IMR-90 (cell line): ENCODE measurements around the gene DGLUCY. TPM values are rescaled to one million over a fixed set of nuclear protein-coding genes. Genes with fewer than 3 reads are reported as not detected.

Source experiments
- ATAC-seq: fragments of 200-7000 bp; cut with Tn5 transposase; 2 replicates; pipeline ENCODE4 v1.9.1; 2020; ENCODE audit warnings: low read depth, mild to moderate bottlenecking, moderate library complexity
- BruUV-seq: library from RNA; stranded (reverse); fragments of 400-500 nt; replicated peaks from 2 replicates; lab custom pipeline; 2021; lab: Mats Ljungman, UMichigan
- CTCF ChIA-PET: fragments of 300-600 bp; formaldehyde crosslinking; extraction: SDS; loops from one replicate; lab custom pipeline; 2021; ENCODE audit warnings: antibody characterized with exemption; lab: Yijun Ruan, JAX
- POLR2A ChIA-PET: fragments of 300-600 bp; sonication (Branson Sonifier 250); formaldehyde crosslinking; loops from one replicate; lab custom pipeline; 2022; ENCODE audit warnings: antibody characterized with exemption; ENCODE audit not compliant: unreplicated experiment; lab: Charles Lee
- DNase-seq: peaks from one replicate; pipeline ENCODE4 v3.0.0; 2013
- H2AFZ ChIP-seq: replicated peaks from 2 replicates; pipeline ENCODE3; 2013; ENCODE audit warnings: low read length, mild to moderate bottlenecking; ENCODE audit not compliant: poor library complexity
- H2AK5ac ChIP-seq: 2 replicates; pipeline ENCODE4 v1.6.1; 2013; ENCODE audit warnings: low read depth, low read length, inconsistent platforms
- H2AK9ac ChIP-seq: replicated peaks from 2 replicates; pipeline ENCODE3; 2013; ENCODE audit warnings: mild to moderate bottlenecking, low read depth, low read length, moderate library complexity; ENCODE audit not compliant: poor library complexity
- H2BK120ac ChIP-seq: 2 replicates; pipeline ENCODE4 v1.6.1; 2013; ENCODE audit warnings: low read depth, low read length, inconsistent platforms
- H2BK15ac ChIP-seq: 3 replicates; pipeline ENCODE4 v1.6.1; 2013; ENCODE audit warnings: low read depth, low read length, inconsistent platforms
- H2BK20ac ChIP-seq: 2 replicates; pipeline ENCODE4 v1.6.1; 2013; ENCODE audit warnings: low read depth, mild to moderate bottlenecking, inconsistent platforms, low read length, moderate library complexity
- H2BK5ac ChIP-seq: 2 replicates; pipeline ENCODE4 v1.6.1; 2013; ENCODE audit warnings: mild to moderate bottlenecking, low read depth, low read length, inconsistent platforms; ENCODE audit not compliant: poor library complexity, severe bottlenecking
- H3K14ac ChIP-seq: replicated peaks from 2 replicates; pipeline ENCODE4 v1.6.1; 2013; ENCODE audit warnings: low read depth, low read length, inconsistent platforms
- H3K18ac ChIP-seq: 2 replicates; pipeline ENCODE4 v1.6.1; 2013; ENCODE audit warnings: low read depth, low read length, control low read depth
- H3K23ac ChIP-seq: 2 replicates; pipeline ENCODE4 v1.6.1; 2013; ENCODE audit warnings: low read depth, low read length, inconsistent platforms
- H3K27ac ChIP-seq: 2 replicates; pipeline ENCODE4 v1.5.1; 2013; ENCODE audit warnings: mild to moderate bottlenecking, control low read depth, low read length; ENCODE audit not compliant: insufficient read depth
- H3K27me3 ChIP-seq: 2 replicates; pipeline ENCODE4 v1.6.1; 2013; ENCODE audit warnings: low read length; ENCODE audit not compliant: control insufficient read depth, insufficient read depth
- H3K36me3 ChIP-seq: 2 replicates; pipeline ENCODE4 v1.6.1; 2013; ENCODE audit warnings: low read length, mixed read lengths; ENCODE audit not compliant: control insufficient read depth, insufficient read depth
- H3K4ac ChIP-seq: 2 replicates; pipeline ENCODE4 v1.6.1; 2013; ENCODE audit warnings: low read depth, low read length, inconsistent platforms
- H3K4me1 ChIP-seq: 2 replicates; pipeline ENCODE4 v1.6.1; 2013; ENCODE audit warnings: low read length, mixed read lengths; ENCODE audit not compliant: control insufficient read depth, insufficient read depth
- H3K4me2 ChIP-seq: 2 replicates; pipeline ENCODE4 v1.6.1; 2013; ENCODE audit warnings: low read depth, mild to moderate bottlenecking, control low read depth, low read length, moderate library complexity
- H3K4me3 ChIP-seq: 2 replicates; pipeline ENCODE4 v1.5.1; 2013; ENCODE audit warnings: low read depth, mild to moderate bottlenecking, control low read depth, low read length, moderate library complexity; ENCODE audit not compliant: insufficient read depth
- H3K56ac ChIP-seq: 2 replicates; pipeline ENCODE4 v1.6.1; 2013; ENCODE audit warnings: low read length, inconsistent platforms; ENCODE audit not compliant: insufficient read depth; ENCODE audit errors: extremely low read depth
- H3K79me1 ChIP-seq, 2 experiments: 2 replicates each; pipeline ENCODE4 v1.6.1; 2013; ENCODE audit warnings: low read length in 2 of 2, inconsistent platforms in 1 of 2, low read depth in 1 of 2
- H3K9ac ChIP-seq: 2 replicates; pipeline ENCODE4 v1.6.1; 2013; ENCODE audit warnings: low read depth, low read length, control low read depth
- H3K9me1 ChIP-seq: 2 replicates; pipeline ENCODE4 v1.6.1; 2013; ENCODE audit warnings: low read length, inconsistent platforms; ENCODE audit not compliant: insufficient read depth
- H3K9me3 ChIP-seq: 2 replicates; pipeline ENCODE4 v1.6.1; 2013; ENCODE audit warnings: low read length; ENCODE audit not compliant: control insufficient read depth, insufficient read depth
- H4K20me1 ChIP-seq: 2 replicates; pipeline ENCODE4 v1.6.1; 2013; ENCODE audit warnings: low read length, inconsistent platforms; ENCODE audit not compliant: insufficient read depth
- H4K5ac ChIP-seq: 2 replicates; pipeline ENCODE4 v1.6.1; 2013; ENCODE audit warnings: mild to moderate bottlenecking, low read depth, low read length, control low read depth
- H4K8ac ChIP-seq, 2 experiments: 2 replicates each; pipeline ENCODE4 v1.6.1; 2013; ENCODE audit warnings: low read depth in 2 of 2, low read length in 2 of 2, control low read depth in 1 of 2, inconsistent platforms in 1 of 2
- H4K91ac ChIP-seq: 2 replicates; pipeline ENCODE4 v1.6.1; 2013; ENCODE audit warnings: low read depth, low read length, inconsistent platforms; ENCODE audit not compliant: insufficient read depth
- BHLHE40 ChIP-seq: fragments of 150-350 bp; IDR thresholded peaks from 2 replicates; pipeline ENCODE4 v1.6.1; 2016; ENCODE audit warnings: mild to moderate bottlenecking, low read depth, low read length
- CEBPB ChIP-seq: IDR thresholded peaks from 2 replicates; pipeline ENCODE4 v1.6.1; 2012; ENCODE audit warnings: low read depth, low read length, improper control_type of control experiment
- CHD1 ChIP-seq: IDR thresholded peaks from 2 replicates; pipeline ENCODE4 v1.6.1; 2012; ENCODE audit warnings: low read depth, low read length, improper control_type of control experiment
- CTCF ChIP-seq: conservative IDR thresholded peaks from 2 replicates; pipeline ENCODE4 v1.5.1; 2012; ENCODE audit warnings: mild to moderate bottlenecking, low read depth, low read length, improper control_type of control experiment
- ELK1 ChIP-seq: fragments of 150-350 bp; IDR thresholded peaks from 2 replicates; pipeline ENCODE4 v1.6.1; 2016; ENCODE audit warnings: low read depth, mild to moderate bottlenecking, low read length, moderate library complexity, borderline replicate concordance
- FOS ChIP-seq: fragments of 150-350 bp; IDR thresholded peaks from 2 replicates; pipeline ENCODE4 v1.6.1; 2016; ENCODE audit warnings: low read depth, low read length
- MAFK ChIP-seq: IDR thresholded peaks from 2 replicates; pipeline ENCODE4 v1.6.1; 2012; ENCODE audit warnings: low read depth, low read length, improper control_type of control experiment
- MAZ ChIP-seq: IDR thresholded peaks from 2 replicates; pipeline ENCODE4 v1.6.1; 2012; ENCODE audit warnings: low read depth, mild to moderate bottlenecking, low read length, improper control_type of control experiment, moderate library complexity, borderline replicate concordance
- MXI1 ChIP-seq: IDR thresholded peaks from 2 replicates; pipeline ENCODE4 v1.6.1; 2012; ENCODE audit warnings: low read depth, mild to moderate bottlenecking, low read length, moderate library complexity, borderline replicate concordance
- NFE2L2 ChIP-seq: fragments of 150-350 bp; IDR thresholded peaks from 2 replicates; pipeline ENCODE4 v1.6.1; 2016; ENCODE audit warnings: low read depth, mild to moderate bottlenecking, low read length
- POLR2A ChIP-seq: IDR thresholded peaks from 2 replicates; pipeline ENCODE4 v1.6.1; 2012; ENCODE audit warnings: mild to moderate bottlenecking, low read depth, low read length
- RAD21 ChIP-seq: IDR thresholded peaks from 2 replicates; pipeline ENCODE4 v1.6.1; 2012; ENCODE audit warnings: low read length, improper control_type of control experiment
- RCOR1 ChIP-seq: IDR thresholded peaks from 2 replicates; pipeline ENCODE4 v1.6.1; 2012; ENCODE audit warnings: mild to moderate bottlenecking, low read length, improper control_type of control experiment; ENCODE audit not compliant: insufficient replicate concordance
- RFX5 ChIP-seq: IDR thresholded peaks from 2 replicates; pipeline ENCODE4 v1.8.0; 2012; ENCODE audit warnings: low read depth, mild to moderate bottlenecking, low read length, moderate library complexity
- SMC3 ChIP-seq: fragments of 150-350 bp; IDR thresholded peaks from 2 replicates; pipeline ENCODE4 v1.6.1; 2016; ENCODE audit warnings: low read depth, mild to moderate bottlenecking, antibody characterized with exemption, low read length, moderate library complexity
- USF2 ChIP-seq: fragments of 150-350 bp; IDR thresholded peaks from 2 replicates; pipeline ENCODE4 v1.6.1; 2017; ENCODE audit warnings: mild to moderate bottlenecking, antibody characterized with exemption, low read length, low read depth
- WGBS, 2 experiments: methylation state at CpG; one replicate each; pipeline versions ENCODE4 v1.1.5 to v1.1.7; 2013; ENCODE audit warnings: missing lambda C conversion rate in 2 of 2; ENCODE audit not compliant: insufficient read length in 1 of 2; ENCODE audit errors: extremely low coverage in 2 of 2; 5-methylcytosine and 5-hydroxymethylcytosine counted together
- dilution Hi-C: fragments of 300-500 bp; cut with HindIII; formaldehyde crosslinking; loops from one replicate; pipeline ENCODE4 v1.14.3; 2018; ENCODE audit warnings: low sequenced_read_pairs; ENCODE audit not compliant: unreplicated experiment
- in situ Hi-C: fragments of 300-500 bp; cut with MboI; formaldehyde crosslinking; loops from 3 replicates; pipeline ENCODE4 v1.14.3; 2019; ENCODE audit warnings: low sequenced_read_pairs, inconsistent platforms, mixed read lengths
- intact Hi-C: fragments of 100-400 bp; cut with micrococcal nuclease; formaldehyde crosslinking; loops from 2 replicates; pipeline ENCODE4 v1.10.0; 2022
- polyA plus RNA-seq, 3 experiments: library from polyadenylated mRNA; depleted of rRNA; stranded (reverse); fragments of >200 nt; gene quantifications; 2 replicates each; pipeline ENCODE4 v1.2.3, GENCODE V29; 2012; ENCODE audit warnings: low replicate concordance in 1 of 3
- total RNA-seq: library from RNA; depleted of rRNA; stranded (reverse); fragments of >200 nt; gene quantifications from 2 replicates; pipeline ENCODE4 v1.2.3, GENCODE V29; 2012

DGLUCY gene
- total and polyA plus RNA-seq, 2 of the 4 experiments (the other 2 are of a cell fraction): 8.5 to 13.3 TPM

GRCh38 chr14:91095178-91095577, 18.7 kb upstream of the DGLUCY start:
- BruUV-seq: no TSS peak
- intact Hi-C loops (no loop called here), in situ Hi-C loops (no loop called here), dilution Hi-C loops (no loop called here)
- DNase-seq (no peak), ATAC-seq (no peak)
- Histone ChIP-seq H3K27me3 (peaks cover 6% of the 10 kb centered on the region), H3K9me1 (no peaks in the 10 kb centered on the region), H3K18ac (no peak overlapping the region), H2BK20ac (no peak overlapping the region), H3K56ac (no peak overlapping the region), H4K5ac (no peak overlapping the region), H3K4me1 (no peaks in the 10 kb centered on the region), H3K9ac (no peak overlapping the region), H2AK9ac (no peak overlapping the region), H2AFZ (no peak overlapping the region), H2BK15ac (no peak overlapping the region), H3K4me3 (no peak overlapping the region), H4K91ac (no peak overlapping the region), H4K20me1 (no peaks in the 10 kb centered on the region; the same call in 1 of the 2 replicates), H2BK5ac (no peak overlapping the region), H4K8ac (no peak overlapping the region), H3K23ac (no peak overlapping the region), H3K27ac (no peak overlapping the region), H3K4ac (no peak overlapping the region), H2BK120ac (no peak overlapping the region), H3K14ac (no peak overlapping the region), H3K79me1 (no peaks in the 10 kb centered on the region), H3K4me2 (no peak overlapping the region), H3K9me3 (no peaks in the 10 kb centered on the region), H3K36me3 (no peaks in the 10 kb centered on the region), H2AK5ac (no peak overlapping the region)
- CTCF ChIA-PET: no interaction called here
- 40% methylated on average over 1 of the region's 8 CpGs; no CpG with 5 or more reads in 1 of the 2 experiments for WGBS, 2 experiments
- TF ChIP-seq POLR2A (no peak), RFX5 (no peak), USF2 (no peak), RAD21 (no peak), MAFK (no peak), FOS (no peak), BHLHE40 (no peak), NFE2L2 (no peak), SMC3 (no peak), ELK1 (no peak), RCOR1 (no peak), CTCF (no peak), CEBPB (no peak), CHD1 (no peak), MAZ (no peak), MXI1 (no peak)
- POLR2A ChIA-PET: no interaction called here
